ENCODE measurements around the gene NUTM2B. TPM values are rescaled to one million over a fixed set of nuclear protein-coding genes. Genes with fewer than 3 reads are reported as not detected.
A peak's percentile ranks its signal among the peaks of the same experiment; 100 is the strongest.
"Not testable (repeated sequence)": the region's sequence is repeated elsewhere in the genome, so short reads cannot be mapped to it uniquely, and the experiment has no call there.

NUTM2B gene
- total and polyA plus RNA-seq, 4 experiments from 2014 or later, result 0.14 to 1.9 (median 1.8) TPM; not detected in 1

GRCh38 chr10:79683884-79684720, 18.9 kb upstream of the NUTM2B start:
- H3K9me3 ChIP-seq (ENCODE audit: control insufficient read depth in 1 of 2, low read length in 2 of 2); H3K4me3 ChIP-seq (ENCODE audit: low read length in 2 of 2); H3K4me1 Mint-ChIP-seq; POLR2A ChIA-PET (ENCODE audit: partially characterized antibody); H3K27ac Mint-ChIP-seq; DNase-seq; H3K4me3 Mint-ChIP-seq; intact Hi-C loops (cut with micrococcal nuclease); H3K27ac ChIP-seq (ENCODE audit: low read depth, low read length); H3K27me3 ChIP-seq (ENCODE audit: insufficient read depth, low read length); CTCF ChIA-PET (ENCODE audit: partially characterized antibody); H3K9me3 Mint-ChIP-seq; H3K36me3 ChIP-seq (ENCODE audit: insufficient read depth, low read length); H3K4me1 ChIP-seq (ENCODE audit: insufficient read depth, low read length); H3K27me3 Mint-ChIP-seq: not testable (repeated sequence)
- peaks cover 16 to 24% of the 10 kb centered on the region in 2 donors for H3K36me3 Mint-ChIP-seq

- POLR2A ChIA-PET (ENCODE audit: partially characterized antibody); H3K27me3 Mint-ChIP-seq; H3K4me1 ChIP-seq (ENCODE audit: insufficient read depth, low read length); H3K36me3 ChIP-seq (ENCODE audit: insufficient read depth, low read length); H3K27ac ChIP-seq (ENCODE audit: low read depth, low read length); H3K9me3 ChIP-seq (ENCODE audit: control insufficient read depth in 1 of 2, low read length in 2 of 2); intact Hi-C loops (cut with micrococcal nuclease); H3K4me3 ChIP-seq (ENCODE audit: low read length in 2 of 2); H3K27me3 ChIP-seq (ENCODE audit: insufficient read depth, low read length); H3K4me1 Mint-ChIP-seq; CTCF ChIA-PET (ENCODE audit: partially characterized antibody); H3K27ac Mint-ChIP-seq; H3K4me3 Mint-ChIP-seq; H3K9me3 Mint-ChIP-seq: not testable (repeated sequence)
- peak in 2 of 5 donors; percentile 17 to 41 for DNase-seq
- H3K36me3 Mint-ChIP-seq, result peaks cover 16 to 24% of the 10 kb centered on the region in 2 donors
Observed at GRCh38 chr10:79685044-79685685, 17.9 kb upstream of the NUTM2B start.

GRCh38 chr10:79686595-79686994, 16.4 kb upstream of the NUTM2B start:
- H3K27ac ChIP-seq (ENCODE audit: low read depth, low read length); H3K27ac Mint-ChIP-seq; H3K36me3 ChIP-seq (ENCODE audit: insufficient read depth, low read length); H3K27me3 Mint-ChIP-seq; H3K4me1 Mint-ChIP-seq; CTCF ChIA-PET (ENCODE audit: partially characterized antibody); H3K27me3 ChIP-seq (ENCODE audit: insufficient read depth, low read length); POLR2A ChIA-PET (ENCODE audit: partially characterized antibody); DNase-seq; H3K4me1 ChIP-seq (ENCODE audit: insufficient read depth, low read length); H3K9me3 Mint-ChIP-seq; intact Hi-C loops (cut with micrococcal nuclease); H3K4me3 ChIP-seq (ENCODE audit: low read length in 2 of 2); H3K4me3 Mint-ChIP-seq; H3K9me3 ChIP-seq (ENCODE audit: control insufficient read depth in 1 of 2, low read length in 2 of 2): not testable (repeated sequence)
- H3K36me3 Mint-ChIP-seq, result peaks cover 16 to 24% of the 10 kb centered on the region in 2 donors

GRCh38 chr10:79687406-79688150, 15.4 kb upstream of the NUTM2B start:
- H3K36me3 ChIP-seq (ENCODE audit: insufficient read depth, low read length); H3K4me3 Mint-ChIP-seq; DNase-seq; H3K27ac Mint-ChIP-seq; H3K27me3 Mint-ChIP-seq; H3K4me1 ChIP-seq (ENCODE audit: insufficient read depth, low read length); H3K4me3 ChIP-seq (ENCODE audit: low read length in 2 of 2); intact Hi-C loops (cut with micrococcal nuclease); H3K9me3 Mint-ChIP-seq; H3K9me3 ChIP-seq (ENCODE audit: control insufficient read depth in 1 of 2, low read length in 2 of 2); CTCF ChIA-PET (ENCODE audit: partially characterized antibody); POLR2A ChIA-PET (ENCODE audit: partially characterized antibody); H3K27me3 ChIP-seq (ENCODE audit: insufficient read depth, low read length); H3K27ac ChIP-seq (ENCODE audit: low read depth, low read length); H3K4me1 Mint-ChIP-seq: not testable (repeated sequence)
- H3K36me3 Mint-ChIP-seq, result peaks cover 16 to 24% of the 10 kb centered on the region in 2 donors

- H3K4me3 Mint-ChIP-seq; CTCF ChIA-PET (ENCODE audit: partially characterized antibody); H3K9me3 Mint-ChIP-seq; POLR2A ChIA-PET (ENCODE audit: partially characterized antibody); H3K9me3 ChIP-seq (ENCODE audit: control insufficient read depth in 1 of 2, low read length in 2 of 2); H3K4me1 ChIP-seq (ENCODE audit: insufficient read depth, low read length); H3K4me3 ChIP-seq (ENCODE audit: low read length in 2 of 2); DNase-seq; intact Hi-C loops (cut with micrococcal nuclease); H3K27ac ChIP-seq (ENCODE audit: low read depth, low read length); H3K27ac Mint-ChIP-seq; H3K27me3 ChIP-seq (ENCODE audit: insufficient read depth, low read length); H3K36me3 ChIP-seq (ENCODE audit: insufficient read depth, low read length); H3K4me1 Mint-ChIP-seq; H3K27me3 Mint-ChIP-seq: not testable (repeated sequence)
- H3K36me3 Mint-ChIP-seq, result peaks cover 17 to 31% of the 10 kb centered on the region in 2 donors
Observed at GRCh38 chr10:79688798-79689197, 14.2 kb upstream of the NUTM2B start.

GRCh38 chr10:79696596-79696995, 6.4 kb upstream of the NUTM2B start:
- H3K4me1 Mint-ChIP-seq; H3K27me3 ChIP-seq (ENCODE audit: insufficient read depth, low read length); H3K27ac Mint-ChIP-seq; H3K4me3 ChIP-seq (ENCODE audit: low read length in 2 of 2); H3K36me3 Mint-ChIP-seq; H3K36me3 ChIP-seq (ENCODE audit: insufficient read depth, low read length); H3K27me3 Mint-ChIP-seq; intact Hi-C loops (cut with micrococcal nuclease); H3K4me1 ChIP-seq (ENCODE audit: insufficient read depth, low read length); H3K27ac ChIP-seq (ENCODE audit: low read depth, low read length); CTCF ChIA-PET (ENCODE audit: partially characterized antibody); POLR2A ChIA-PET (ENCODE audit: partially characterized antibody); DNase-seq; H3K9me3 ChIP-seq (ENCODE audit: control insufficient read depth in 1 of 2, low read length in 2 of 2); H3K4me3 Mint-ChIP-seq; H3K9me3 Mint-ChIP-seq: not testable (repeated sequence)

GRCh38 chr10:79697141-79697540, 5.9 kb upstream of the NUTM2B start:
- H3K36me3 ChIP-seq (ENCODE audit: insufficient read depth, low read length), result not testable (repeated sequence)

More at GRCh38 chr10:79697141-79697540, 5.9 kb upstream of the NUTM2B start:
- H3K27me3 Mint-ChIP-seq; POLR2A ChIA-PET (ENCODE audit: partially characterized antibody); H3K36me3 Mint-ChIP-seq; CTCF ChIA-PET (ENCODE audit: partially characterized antibody); DNase-seq; intact Hi-C loops (cut with micrococcal nuclease); H3K27me3 ChIP-seq (ENCODE audit: insufficient read depth, low read length); H3K4me1 ChIP-seq (ENCODE audit: insufficient read depth, low read length); H3K4me3 ChIP-seq (ENCODE audit: low read length in 2 of 2); H3K4me3 Mint-ChIP-seq; H3K9me3 Mint-ChIP-seq; H3K9me3 ChIP-seq (ENCODE audit: control insufficient read depth in 1 of 2, low read length in 2 of 2); H3K4me1 Mint-ChIP-seq; H3K27ac Mint-ChIP-seq; H3K27ac ChIP-seq (ENCODE audit: low read depth, low read length): not testable (repeated sequence)
